GM12865 (cell line): Measurements from ENCODE around the gene RNLS.

Experiments used
- DNase-seq: peaks from one replicate; pipeline ENCODE4 v3.0.0; 2010; ENCODE audit warnings: low read depth
- H3K4me3 ChIP-seq: 2 replicates; pipeline ENCODE4 v1.5.1; 2011; ENCODE audit warnings: mild to moderate bottlenecking, low read depth, low read length, control low read depth
- CTCF ChIP-seq: IDR thresholded peaks from 2 replicates; pipeline ENCODE4 v1.5.1; 2011; ENCODE audit warnings: low read length, control low read depth, low read depth, inconsistent platforms; ENCODE audit not compliant: insufficient read depth; ENCODE audit errors: missing control alignments

Gene RNLS

GRCh38 chr10:88450201-88450600, 132.9 kb downstream of the RNLS start:
- no peak for TF ChIP-seq CTCF
- no peak overlapping the region for H3K4me3 ChIP-seq
- no peak for DNase-seq

GRCh38 chr10:88442716-88443115, 140.4 kb downstream of the RNLS start:
- no peak for DNase-seq
- no peak for TF ChIP-seq CTCF
- no peak overlapping the region for H3K4me3 ChIP-seq

- no peak for DNase-seq
- no peak overlapping the region for H3K4me3 ChIP-seq
- no peak for TF ChIP-seq CTCF
Measured at GRCh38 chr10:88440541-88440940, 142.6 kb downstream of the RNLS start.

GRCh38 chr10:88439932-88440331, 143.2 kb downstream of the RNLS start:
- TF ChIP-seq CTCF: no peak
- DNase-seq: no peak
- no peak overlapping the region for H3K4me3 ChIP-seq

- H3K4me3 ChIP-seq: no peak overlapping the region
- TF ChIP-seq CTCF: no peak
- no peak for DNase-seq
Measured at GRCh38 chr10:88437411-88437810, 145.7 kb downstream of the RNLS start.

GRCh38 chr10:88433565-88434186, 149.4 kb downstream of the RNLS start:
- no peak for DNase-seq
- H3K4me3 ChIP-seq: no peak overlapping the region
- no peak for TF ChIP-seq CTCF

- no peak overlapping the region for H3K4me3 ChIP-seq
- no peak for TF ChIP-seq CTCF
- no peak for DNase-seq
Measured at GRCh38 chr10:88431103-88431502, 152.0 kb downstream of the RNLS start.
